Ishikawa (cell line): ENCODE measurements around the gene NLRC5.

ENCODE experiments used
- MAX ChIP-seq: IDR thresholded peaks from 2 replicates; pipeline ENCODE4 v1.6.1; 2012
- TAF1 ChIP-seq: IDR thresholded peaks from 2 replicates; pipeline ENCODE4 v1.6.1; 2012; ENCODE audit warnings: low read depth, mild to moderate bottlenecking

DNA sequence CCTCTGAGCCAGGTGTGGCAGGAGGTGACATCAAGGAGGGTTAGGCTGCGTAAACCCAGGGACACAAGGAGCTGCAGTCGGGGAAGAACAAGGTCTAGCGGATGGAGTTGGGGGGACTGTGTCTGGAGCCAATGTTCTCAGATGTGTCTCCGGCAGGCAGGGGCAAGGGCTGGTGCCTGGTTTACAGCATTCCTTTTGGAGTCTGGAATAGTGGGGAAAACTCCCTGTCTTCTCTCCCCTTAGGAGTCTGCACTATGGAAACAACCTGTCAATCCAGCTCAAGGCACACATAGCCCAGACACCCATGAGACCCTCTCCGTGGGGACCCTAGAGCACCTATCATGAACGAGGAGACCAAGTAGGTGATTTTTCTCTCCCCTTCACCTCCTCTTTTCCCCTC, 27.5 kb downstream of the NLRC5 start:
- TF ChIP-seq TAF1 (no peak), MAX (no peak)
